Uterus (tissue), 2 donors: ENCODE measurements around the gene IL1RAPL2.
"Not testable (repeated sequence)": the region's sequence is repeated elsewhere in the genome, so short reads cannot be mapped to it uniquely, and the experiment has no call there.

Experiments used
- POLR2A ChIP-seq, 2 donors: fragments of 450-650 bp; IDR thresholded peaks; one replicate each; pipeline ENCODE4 v1.6.1; 2016; ENCODE audit warnings: antibody characterized with exemption in 2 of 2, mild to moderate bottlenecking in 1 of 2, moderate library complexity in 1 of 2
- TF ChIP-seq, protein P1 (sequence below), 4 experiments: fragments of 200-600 bp in 2 of 4; fragments of 450-650 bp in 2 of 4; sonication (generic) in 2 of 4; IDR thresholded peaks; one replicate each; pipeline ENCODE4 v1.5.1; 2016 to 2019; ENCODE audit warnings: antibody characterized with exemption in 4 of 4, mild to moderate bottlenecking in 2 of 4, moderate library complexity in 1 of 4

DNA sequence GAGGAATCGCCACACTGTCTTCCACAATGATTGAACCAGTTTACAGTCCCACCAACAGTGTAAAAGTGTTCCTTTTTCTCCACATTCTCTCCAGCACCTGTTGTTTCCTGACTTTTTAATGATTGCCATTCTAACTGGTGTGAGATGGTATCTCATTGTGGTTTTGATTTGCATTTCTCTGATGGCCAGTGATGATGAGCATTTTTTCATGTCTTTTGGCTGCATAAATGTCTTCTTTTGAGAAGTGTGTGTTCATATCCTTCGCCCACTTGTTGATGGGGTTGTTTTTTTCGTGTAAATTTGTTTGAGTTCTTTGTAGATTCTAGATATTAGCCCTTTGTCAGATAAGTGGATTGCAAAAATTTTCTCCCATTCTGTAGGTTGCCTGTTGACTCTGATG, 671.4 kb downstream of the IL1RAPL2 start:
- TF ChIP-seq, protein P1, sequence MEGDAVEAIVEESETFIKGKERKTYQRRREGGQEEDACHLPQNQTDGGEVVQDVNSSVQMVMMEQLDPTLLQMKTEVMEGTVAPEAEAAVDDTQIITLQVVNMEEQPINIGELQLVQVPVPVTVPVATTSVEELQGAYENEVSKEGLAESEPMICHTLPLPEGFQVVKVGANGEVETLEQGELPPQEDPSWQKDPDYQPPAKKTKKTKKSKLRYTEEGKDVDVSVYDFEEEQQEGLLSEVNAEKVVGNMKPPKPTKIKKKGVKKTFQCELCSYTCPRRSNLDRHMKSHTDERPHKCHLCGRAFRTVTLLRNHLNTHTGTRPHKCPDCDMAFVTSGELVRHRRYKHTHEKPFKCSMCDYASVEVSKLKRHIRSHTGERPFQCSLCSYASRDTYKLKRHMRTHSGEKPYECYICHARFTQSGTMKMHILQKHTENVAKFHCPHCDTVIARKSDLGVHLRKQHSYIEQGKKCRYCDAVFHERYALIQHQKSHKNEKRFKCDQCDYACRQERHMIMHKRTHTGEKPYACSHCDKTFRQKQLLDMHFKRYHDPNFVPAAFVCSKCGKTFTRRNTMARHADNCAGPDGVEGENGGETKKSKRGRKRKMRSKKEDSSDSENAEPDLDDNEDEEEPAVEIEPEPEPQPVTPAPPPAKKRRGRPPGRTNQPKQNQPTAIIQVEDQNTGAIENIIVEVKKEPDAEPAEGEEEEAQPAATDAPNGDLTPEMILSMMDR (IDR thresholded peaks at IDR 0.05) = not testable (repeated sequence)
- not testable (repeated sequence) for TF ChIP-seq POLR2A (IDR thresholded peaks at IDR 0.05)
